Measurements from ENCODE around the gene GABRD.

Gene GABRD

DNA sequence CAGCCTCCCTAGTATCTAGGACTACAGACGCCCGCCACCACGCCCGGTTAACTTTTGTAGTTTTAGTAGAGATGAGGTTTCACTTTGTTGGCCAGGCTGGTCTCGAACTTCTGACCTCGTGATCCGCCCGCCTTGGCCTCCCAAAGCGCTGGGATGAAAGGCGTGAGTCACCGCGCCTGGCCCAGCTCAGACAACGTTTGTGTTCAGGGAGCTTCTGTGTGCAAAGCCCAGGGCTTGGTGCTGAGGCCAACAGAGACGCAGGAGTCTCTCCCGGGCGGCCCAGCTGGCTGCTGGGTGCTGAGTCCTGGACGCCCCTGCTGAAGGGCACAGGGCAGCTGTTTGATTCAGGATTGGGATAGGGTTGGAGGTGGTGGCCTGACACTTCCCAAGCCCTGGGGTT lies 34.1 kb downstream of the GABRD start:
- Mint-ChIP-seq H3K9me3 (no peaks in the 10 kb centered on the region), H3K27ac (no peak overlapping the region), H3K27me3 (ENCODE audit: low read depth) (peaks cover 27% of the 10 kb centered on the region), H3K4me1 (ENCODE audit: low read depth) (peaks cover 7% of the 10 kb centered on the region), H3K4me3 (no peak overlapping the region), H3K36me3 (ENCODE audit: low read depth) (no peaks in the 10 kb centered on the region)
- no peak for DNase-seq (ENCODE audit: low spot score)

DNA sequence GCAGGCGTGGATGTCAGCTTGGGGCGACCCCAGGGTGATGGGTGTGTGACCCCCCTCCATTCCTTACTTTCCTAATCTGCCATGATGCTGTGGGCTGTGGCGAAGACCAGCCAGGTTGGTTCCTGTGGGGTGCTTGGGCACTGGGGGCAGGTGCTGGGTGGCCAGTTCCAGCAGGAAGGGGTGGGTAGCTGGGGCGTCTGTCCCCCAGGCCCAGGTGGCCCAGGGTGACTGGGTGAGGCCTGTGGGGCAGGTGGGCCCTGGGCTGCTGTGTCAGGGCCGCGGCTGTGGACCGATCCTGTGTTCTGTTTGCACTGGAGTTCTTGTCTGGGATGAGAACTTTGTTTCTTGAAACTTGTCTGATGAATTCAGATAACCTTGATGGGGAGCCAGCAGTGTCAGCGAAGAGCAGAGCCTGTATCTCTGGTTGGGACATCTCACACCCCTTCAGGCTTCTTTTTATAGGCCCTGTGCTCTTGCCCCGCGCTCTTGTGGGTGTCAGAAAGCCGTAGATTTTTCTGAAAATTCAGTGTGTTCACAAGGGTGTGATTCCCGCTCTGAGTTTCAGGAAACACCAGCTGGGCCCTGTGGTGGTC lies 34.7 kb downstream of the GABRD start:
- Mint-ChIP-seq H3K36me3 (ENCODE audit: low read depth) (no peaks in the 10 kb centered on the region), H3K4me1 (ENCODE audit: low read depth) (peaks cover 6% of the 10 kb centered on the region), H3K27ac (no peak overlapping the region), H3K27me3 (ENCODE audit: low read depth) (peaks cover 20% of the 10 kb centered on the region), H3K9me3 (no peaks in the 10 kb centered on the region), H3K4me3 (no peak overlapping the region)
- DNase-seq (ENCODE audit: low spot score) = no peak

GRCh38 chr1:2054560-2054959 lies 35.4 kb downstream of the GABRD start:
- no peaks in the 10 kb centered on the region for H3K36me3 Mint-ChIP-seq (ENCODE audit: low read depth)
- H3K27ac Mint-ChIP-seq = no peak overlapping the region
- no peaks in the 10 kb centered on the region for H3K9me3 Mint-ChIP-seq
- no peaks in the 10 kb centered on the region for H3K4me1 Mint-ChIP-seq (ENCODE audit: low read depth)
- DNase-seq (ENCODE audit: low spot score) = no peak
- peaks cover 13% of the 10 kb centered on the region for H3K27me3 Mint-ChIP-seq (ENCODE audit: low read depth)
- H3K4me3 Mint-ChIP-seq = no peak overlapping the region

DNA sequence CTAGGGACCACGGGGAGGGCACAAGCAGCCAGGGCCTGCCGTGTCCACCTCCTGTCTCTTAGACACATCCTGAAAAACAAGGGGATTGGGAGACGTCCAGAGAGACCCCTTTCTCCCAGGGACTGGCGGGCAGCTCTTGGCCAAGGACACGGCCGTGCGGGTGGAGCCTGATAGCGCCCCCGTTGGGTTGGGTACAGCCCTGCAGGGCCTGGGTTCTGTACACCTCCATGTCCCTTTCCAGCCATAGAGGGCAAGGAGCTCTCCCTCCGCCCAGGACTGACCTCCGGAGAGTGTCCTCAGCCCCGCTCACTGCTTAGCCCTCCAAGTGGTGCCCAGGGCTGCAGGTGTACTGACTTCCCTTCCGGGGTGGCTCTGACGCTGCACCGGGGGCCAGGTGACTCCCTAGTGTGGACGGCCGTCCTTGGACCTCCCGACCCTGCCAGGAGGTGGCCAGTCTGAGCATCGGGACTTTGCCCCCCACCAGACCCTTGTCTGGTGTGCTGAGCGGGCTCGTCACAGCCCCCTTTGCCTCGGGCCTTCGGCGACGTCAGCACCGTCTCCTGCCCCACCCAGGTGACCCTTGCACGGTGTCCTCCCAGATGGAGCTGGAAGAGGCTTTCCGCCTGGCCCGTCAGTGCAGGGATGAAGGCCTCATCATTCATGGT lies 36.9 kb downstream of the GABRD start:
- no peak for DNase-seq (ENCODE audit: low spot score)
- Mint-ChIP-seq H3K36me3 (ENCODE audit: low read depth) (no peaks in the 10 kb centered on the region), H3K4me3 (no peak overlapping the region), H3K27me3 (ENCODE audit: low read depth) (peaks cover 12% of the 10 kb centered on the region), H3K4me1 (ENCODE audit: low read depth) (no peaks in the 10 kb centered on the region), H3K9me3 (no peaks in the 10 kb centered on the region), H3K27ac (no peak overlapping the region)

- Mint-ChIP-seq H3K4me1 (ENCODE audit: low read depth) (no peaks in the 10 kb centered on the region), H3K36me3 (ENCODE audit: low read depth) (no peaks in the 10 kb centered on the region), H3K4me3 (no peak overlapping the region), H3K9me3 (no peaks in the 10 kb centered on the region), H3K27me3 (ENCODE audit: low read depth) (peaks cover 4% of the 10 kb centered on the region), H3K27ac (no peak overlapping the region)
- DNase-seq (ENCODE audit: low spot score) = no peak
Observed at GRCh38 chr1:2056955-2057590, 37.9 kb downstream of the GABRD start.

DNA sequence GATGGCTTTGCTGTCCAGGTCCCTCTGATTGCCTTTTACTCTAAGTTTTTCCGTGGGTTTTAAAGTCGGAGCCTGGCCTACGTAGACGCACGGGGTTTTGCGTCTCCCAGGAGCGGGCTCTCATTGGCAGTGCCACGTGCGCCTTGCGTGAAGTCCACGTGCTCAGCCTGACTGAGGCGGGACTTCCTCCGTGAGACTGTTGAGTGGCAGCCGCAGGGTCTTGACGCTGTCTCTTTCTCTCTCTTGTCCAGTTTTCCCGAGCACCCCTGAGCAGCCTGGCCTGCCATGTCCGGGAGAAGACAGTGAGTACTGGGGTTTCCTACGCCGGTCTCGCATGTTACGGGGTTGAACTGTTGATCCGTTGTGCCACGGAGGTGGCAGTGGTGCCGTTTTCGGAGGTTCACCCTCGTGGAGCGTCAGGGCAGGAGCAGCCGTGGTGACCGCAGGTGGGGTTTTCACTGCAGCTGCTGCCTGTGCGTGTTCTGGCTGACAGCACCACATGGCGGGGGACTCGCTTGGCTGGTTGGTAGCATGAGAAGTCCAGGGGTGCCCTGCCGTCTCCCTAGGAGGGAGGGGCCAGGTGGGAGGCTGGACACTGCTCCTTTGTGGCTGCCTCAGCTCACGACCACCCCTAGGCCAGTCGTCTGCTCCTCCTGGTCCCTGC lies 40.3 kb downstream of the GABRD start:
- Mint-ChIP-seq H3K4me1 (ENCODE audit: low read depth) (no peaks in the 10 kb centered on the region), H3K27me3 (ENCODE audit: low read depth) (no peaks in the 10 kb centered on the region), H3K4me3 (no peak overlapping the region), H3K27ac (no peak overlapping the region), H3K9me3 (no peaks in the 10 kb centered on the region), H3K36me3 (ENCODE audit: low read depth) (no peaks in the 10 kb centered on the region)
- DNase-seq (ENCODE audit: low spot score) = no peak

GRCh38 chr1:2060072-2060471 lies 40.9 kb downstream of the GABRD start:
- Mint-ChIP-seq H3K4me3 (no peak overlapping the region), H3K27me3 (ENCODE audit: low read depth) (no peaks in the 10 kb centered on the region), H3K27ac (no peak overlapping the region), H3K4me1 (ENCODE audit: low read depth) (no peaks in the 10 kb centered on the region), H3K9me3 (no peaks in the 10 kb centered on the region), H3K36me3 (ENCODE audit: low read depth) (no peaks in the 10 kb centered on the region)
- DNase-seq (ENCODE audit: low spot score) = no peak

DNA sequence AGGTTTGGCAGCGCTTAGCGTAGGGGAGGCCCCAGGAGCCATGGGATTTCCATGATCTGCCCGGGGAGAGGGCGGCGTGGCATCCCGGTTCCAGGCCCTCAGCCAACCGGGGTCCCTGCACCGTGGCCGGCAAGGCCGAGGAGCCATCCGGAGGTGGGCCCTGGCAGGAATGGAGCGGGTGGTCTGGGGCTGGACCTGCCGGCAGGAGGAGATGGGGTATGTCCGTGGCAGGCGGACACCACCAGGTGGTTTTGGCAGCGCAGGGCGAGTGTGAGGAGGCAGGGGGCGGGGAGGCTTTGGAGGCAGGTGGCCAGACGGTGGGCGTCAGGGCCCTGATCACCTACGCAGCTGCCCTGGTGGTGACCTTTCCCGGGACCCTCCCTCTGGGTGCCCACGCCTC lies 41.4 kb downstream of the GABRD start:
- Mint-ChIP-seq H3K27me3 (ENCODE audit: low read depth) (no peaks in the 10 kb centered on the region), H3K36me3 (ENCODE audit: low read depth) (no peaks in the 10 kb centered on the region), H3K27ac (no peak overlapping the region), H3K4me1 (ENCODE audit: low read depth) (no peaks in the 10 kb centered on the region), H3K9me3 (no peaks in the 10 kb centered on the region), H3K4me3 (no peak overlapping the region)
- DNase-seq (ENCODE audit: low spot score) = no peak

GRCh38 chr1:2061065-2061778 lies 42.1 kb downstream of the GABRD start:
- Mint-ChIP-seq H3K27ac (no peak overlapping the region), H3K27me3 (ENCODE audit: low read depth) (no peaks in the 10 kb centered on the region), H3K9me3 (no peaks in the 10 kb centered on the region), H3K4me1 (ENCODE audit: low read depth) (no peaks in the 10 kb centered on the region), H3K4me3 (no peak overlapping the region), H3K36me3 (ENCODE audit: low read depth) (no peaks in the 10 kb centered on the region)
- no peak for DNase-seq (ENCODE audit: low spot score)

DNA sequence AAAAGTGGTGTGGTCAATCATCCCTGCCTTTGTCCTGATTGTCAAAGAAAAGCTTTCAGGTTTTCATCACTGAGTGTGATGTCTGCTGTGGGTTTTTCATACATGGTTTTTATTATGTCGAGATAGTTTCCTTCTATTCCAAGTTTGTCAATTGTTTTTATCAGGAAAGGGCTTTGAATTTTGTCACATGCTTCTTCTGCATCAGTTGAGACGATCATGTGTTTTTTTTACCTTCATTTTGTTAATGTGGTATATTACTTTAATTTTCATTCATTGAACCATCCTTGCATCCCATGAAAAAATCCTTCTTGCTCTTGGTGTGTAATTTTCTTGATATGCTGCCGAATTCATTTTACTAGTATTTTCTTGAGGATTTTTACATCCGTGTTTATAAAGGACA lies 46.6 kb downstream of the GABRD start:
- no peaks in the 10 kb centered on the region for H3K4me1 Mint-ChIP-seq (ENCODE audit: low read depth)
- H3K4me3 Mint-ChIP-seq = no peak overlapping the region
- DNase-seq (ENCODE audit: low spot score) = no peak
- no peaks in the 10 kb centered on the region for H3K9me3 Mint-ChIP-seq
- H3K27ac Mint-ChIP-seq = no peak overlapping the region
- no peaks in the 10 kb centered on the region for H3K36me3 Mint-ChIP-seq (ENCODE audit: low read depth)
- no peaks in the 10 kb centered on the region for H3K27me3 Mint-ChIP-seq (ENCODE audit: low read depth)

- Mint-ChIP-seq H3K36me3 (ENCODE audit: low read depth) (no peaks in the 10 kb centered on the region), H3K9me3 (no peaks in the 10 kb centered on the region), H3K27me3 (ENCODE audit: low read depth) (no peaks in the 10 kb centered on the region), H3K27ac (no peak overlapping the region), H3K4me1 (ENCODE audit: low read depth) (no peaks in the 10 kb centered on the region), H3K4me3 (no peak overlapping the region)
- no peak for DNase-seq (ENCODE audit: low spot score)
Observed at GRCh38 chr1:2067393-2067792, 48.2 kb downstream of the GABRD start.

DNA sequence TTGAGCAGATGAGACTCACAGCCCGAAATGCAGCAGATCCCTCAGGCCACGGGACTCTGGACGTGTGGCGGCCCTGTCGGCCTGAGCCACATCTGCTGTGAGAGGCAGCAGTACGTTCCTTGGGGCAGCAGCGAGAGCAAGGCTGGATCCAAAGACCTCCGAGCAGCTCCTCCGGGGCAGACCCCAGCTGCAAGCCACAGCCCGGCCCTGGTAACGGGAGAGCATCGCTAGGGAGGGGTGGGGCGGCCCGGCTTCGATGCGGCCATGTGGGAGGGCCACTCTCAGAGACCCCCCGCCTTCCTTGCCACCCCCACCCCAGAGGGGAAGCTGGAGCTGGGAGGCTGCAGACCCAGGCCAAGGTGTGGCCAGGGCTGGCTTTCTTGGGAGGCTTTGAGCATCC lies 48.8 kb downstream of the GABRD start:
- Mint-ChIP-seq H3K4me3 (no peak overlapping the region), H3K36me3 (ENCODE audit: low read depth) (no peaks in the 10 kb centered on the region), H3K27ac (no peak overlapping the region), H3K4me1 (ENCODE audit: low read depth) (no peaks in the 10 kb centered on the region), H3K9me3 (no peaks in the 10 kb centered on the region), H3K27me3 (ENCODE audit: low read depth) (no peaks in the 10 kb centered on the region)
- DNase-seq (ENCODE audit: low spot score) = no peak

- H3K4me1 Mint-ChIP-seq (ENCODE audit: low read depth) = no peaks in the 10 kb centered on the region
- no peak overlapping the region for H3K4me3 Mint-ChIP-seq
- H3K36me3 Mint-ChIP-seq (ENCODE audit: low read depth) = no peaks in the 10 kb centered on the region
- no peak overlapping the region for H3K27ac Mint-ChIP-seq
- no peaks in the 10 kb centered on the region for H3K9me3 Mint-ChIP-seq
- no peaks in the 10 kb centered on the region for H3K27me3 Mint-ChIP-seq (ENCODE audit: low read depth)
- no peak for DNase-seq (ENCODE audit: low spot score)
Observed at GRCh38 chr1:2068951-2069350, 49.8 kb downstream of the GABRD start.

DNA sequence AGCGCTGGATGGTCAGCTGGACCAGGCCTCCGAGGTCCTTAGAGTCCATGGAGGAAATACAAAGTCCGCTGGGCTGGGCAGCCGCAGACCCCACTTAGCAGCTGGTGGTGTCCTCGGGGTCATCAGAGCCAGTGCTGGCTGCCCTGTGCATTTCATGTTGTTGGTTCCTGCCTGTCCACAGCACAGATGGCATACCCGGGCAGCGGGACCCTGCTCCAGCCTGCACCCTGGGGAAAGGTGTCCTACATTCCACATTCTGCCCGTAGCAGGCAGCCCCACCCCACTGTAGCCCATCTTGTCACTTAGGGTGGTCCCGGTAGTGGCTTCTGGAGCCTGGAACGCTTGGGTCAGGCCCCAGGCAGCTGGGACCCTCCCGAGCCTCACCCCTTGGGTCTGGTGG lies 50.9 kb downstream of the GABRD start:
- Mint-ChIP-seq H3K9me3 (no peaks in the 10 kb centered on the region), H3K36me3 (ENCODE audit: low read depth) (no peaks in the 10 kb centered on the region), H3K4me3 (no peak overlapping the region), H3K27ac (no peak overlapping the region), H3K4me1 (ENCODE audit: low read depth) (no peaks in the 10 kb centered on the region), H3K27me3 (ENCODE audit: low read depth) (no peaks in the 10 kb centered on the region)
- no peak for DNase-seq (ENCODE audit: low spot score)

Data from T-helper 2 cell treated with Interferon-gamma antibody and Interleukin-4, amounts not matched to agents 5 μg/mL and 100 μg/mL, for 36 hours (primary cell).